NCI-H2029 treated with DMSO at 0.1 percent for 48 hours (cell line): Measurements from ENCODE around the gene HIBCH.
A peak's percentile ranks its signal among the peaks of the same experiment; 100 is the strongest.
"Not testable (repeated sequence)": the region's sequence is repeated elsewhere in the genome, so short reads cannot be mapped to it uniquely, and the experiment has no call there.

ENCODE experiments used
- DNase-seq: peaks from one replicate; lab custom pipeline; 2025; lab: John Stamatoyannopoulos, UW

HIBCH gene

GRCh38 chr2:190319555-190320498, at the start of gene HIBCH:
HIBCH (minus strand) TSS chr2:190319826; CDS start chr2:190319750, 76 bp downstream.
- DNase-seq = peak; percentile 96

- no peak for DNase-seq
Observed at GRCh38 chr2:190367091-190367490, 47.5 kb upstream of the HIBCH start.

DNA sequence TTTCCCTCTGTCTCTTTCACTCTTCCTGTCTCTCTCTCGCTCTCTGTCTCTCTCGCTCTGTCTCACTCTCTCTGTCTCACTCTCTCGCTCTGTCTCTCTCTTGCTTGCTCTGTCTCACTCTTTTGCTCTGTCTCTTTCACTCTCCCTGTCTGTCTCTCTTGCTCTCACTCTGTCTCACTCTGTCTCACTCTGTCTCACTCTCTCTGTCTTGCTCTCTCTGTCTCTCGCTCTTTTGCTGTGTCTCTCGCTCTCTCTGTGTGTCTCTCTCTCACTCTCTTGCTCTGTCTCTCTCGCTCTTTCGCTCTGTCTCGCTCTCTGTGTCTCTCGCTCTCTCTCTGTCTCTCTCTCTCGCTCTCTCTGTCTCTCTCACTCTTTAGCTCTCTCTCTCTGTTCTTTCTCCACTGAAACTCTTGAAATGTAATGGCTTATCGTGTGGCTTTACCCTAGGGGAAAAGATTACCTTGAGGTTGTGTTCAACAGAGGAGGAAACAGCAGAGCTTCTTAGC, 46.7 kb upstream of the HIBCH start:
- no peak for DNase-seq

- no peak for DNase-seq
Observed at GRCh38 chr2:190365499-190366204, 46.0 kb upstream of the HIBCH start.

GRCh38 chr2:190362894-190363293, 43.3 kb upstream of the HIBCH start:
- no peak for DNase-seq

- DNase-seq = no peak
Observed at GRCh38 chr2:190361572-190361971, 41.9 kb upstream of the HIBCH start.

DNA sequence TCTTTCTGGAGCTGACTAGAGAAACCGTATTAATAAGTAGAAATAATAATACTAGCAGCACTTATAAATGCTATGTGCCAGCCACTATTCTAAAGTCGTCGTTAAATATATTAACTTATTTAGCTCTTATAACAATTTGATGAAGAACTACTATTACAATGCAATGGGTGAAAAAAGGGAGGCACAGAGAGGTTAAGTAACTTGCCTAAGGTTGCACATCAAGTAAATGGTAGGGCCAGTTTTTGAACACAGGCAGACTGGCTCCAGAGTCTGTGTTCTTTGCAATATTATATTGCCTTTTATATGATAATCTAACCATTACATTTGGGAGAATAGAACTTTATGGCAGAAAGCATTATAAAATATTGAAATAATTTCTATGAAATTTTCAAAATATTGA, 41.3 kb upstream of the HIBCH start:
- DNase-seq = no peak

DNA sequence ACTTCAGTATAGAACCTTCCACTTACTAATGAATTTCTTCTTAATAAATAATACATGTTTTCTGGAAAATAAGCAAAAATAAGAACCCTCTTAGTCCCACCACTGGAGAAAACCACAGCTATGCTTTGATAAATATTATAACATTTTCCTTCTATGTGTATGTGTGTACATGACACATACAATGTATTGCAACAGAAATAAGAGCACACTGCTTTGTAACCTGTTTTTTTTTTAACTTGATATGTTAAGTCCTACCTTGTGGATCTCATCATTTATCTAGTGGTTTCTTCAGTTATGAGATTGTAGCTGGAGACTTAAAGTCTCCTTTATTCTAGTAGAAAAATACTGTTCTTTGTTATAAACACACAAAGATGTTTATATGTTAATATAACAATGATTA, 40.9 kb upstream of the HIBCH start:
- DNase-seq = no peak

DNA sequence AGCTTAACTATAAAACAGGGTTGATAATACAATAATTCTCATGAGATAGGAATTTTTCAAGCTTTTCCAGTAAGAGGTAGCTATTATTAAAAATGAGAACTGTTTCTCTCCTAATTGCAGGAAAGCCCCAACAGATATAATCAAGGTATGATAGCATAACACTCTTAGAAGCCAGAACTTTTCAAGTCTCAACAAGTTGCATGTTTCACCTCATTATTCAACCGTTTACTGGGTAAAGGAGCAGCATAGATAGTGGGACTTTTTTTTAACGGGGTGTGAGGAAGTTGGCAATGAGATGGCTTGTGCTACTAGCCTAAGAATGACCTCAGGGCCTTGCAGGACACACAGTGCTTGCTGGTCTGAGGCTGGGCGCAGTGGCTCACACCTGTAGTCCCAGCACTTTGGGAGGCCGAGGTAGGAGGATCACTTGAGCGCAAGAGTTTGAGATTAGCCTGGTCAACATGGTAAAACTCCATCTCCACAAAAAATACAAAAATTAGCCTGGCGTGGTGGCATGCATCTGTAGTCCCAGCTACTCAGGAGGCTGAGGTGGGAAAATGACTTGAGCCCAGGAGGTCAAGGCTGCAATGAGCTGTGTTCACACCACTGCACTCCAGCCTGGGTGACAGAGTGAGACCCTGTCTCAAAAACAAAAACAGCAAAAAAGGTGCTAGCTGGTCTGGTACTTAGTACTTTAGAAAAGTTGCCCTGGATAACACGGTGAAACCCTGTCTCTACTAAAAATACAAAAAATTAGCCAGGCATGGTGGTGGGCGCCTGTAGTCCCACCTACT, 39.2 kb upstream of the HIBCH start:
- not testable (repeated sequence) for DNase-seq

DNA sequence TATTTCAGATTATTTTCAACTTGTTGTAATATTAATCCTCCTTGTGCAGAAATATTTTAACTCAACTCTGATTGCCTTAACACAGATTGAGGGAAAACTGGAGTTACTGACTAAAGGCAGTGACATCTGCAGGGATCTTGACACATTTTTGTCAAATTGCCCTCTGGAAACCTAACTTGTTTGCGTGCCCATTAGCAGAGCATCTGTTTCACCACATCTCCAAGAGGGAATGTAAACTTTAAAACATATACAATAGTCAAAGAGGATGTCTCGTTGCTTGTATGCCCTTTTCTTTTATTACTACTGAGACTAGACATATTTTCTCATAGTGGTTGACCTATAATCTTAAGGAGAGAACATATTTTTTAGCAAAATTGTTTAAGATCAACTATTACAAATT, 38.0 kb upstream of the HIBCH start:
- DNase-seq = no peak

GRCh38 chr2:190355968-190356644, 36.5 kb upstream of the HIBCH start:
- DNase-seq = peak; percentile 20

DNA sequence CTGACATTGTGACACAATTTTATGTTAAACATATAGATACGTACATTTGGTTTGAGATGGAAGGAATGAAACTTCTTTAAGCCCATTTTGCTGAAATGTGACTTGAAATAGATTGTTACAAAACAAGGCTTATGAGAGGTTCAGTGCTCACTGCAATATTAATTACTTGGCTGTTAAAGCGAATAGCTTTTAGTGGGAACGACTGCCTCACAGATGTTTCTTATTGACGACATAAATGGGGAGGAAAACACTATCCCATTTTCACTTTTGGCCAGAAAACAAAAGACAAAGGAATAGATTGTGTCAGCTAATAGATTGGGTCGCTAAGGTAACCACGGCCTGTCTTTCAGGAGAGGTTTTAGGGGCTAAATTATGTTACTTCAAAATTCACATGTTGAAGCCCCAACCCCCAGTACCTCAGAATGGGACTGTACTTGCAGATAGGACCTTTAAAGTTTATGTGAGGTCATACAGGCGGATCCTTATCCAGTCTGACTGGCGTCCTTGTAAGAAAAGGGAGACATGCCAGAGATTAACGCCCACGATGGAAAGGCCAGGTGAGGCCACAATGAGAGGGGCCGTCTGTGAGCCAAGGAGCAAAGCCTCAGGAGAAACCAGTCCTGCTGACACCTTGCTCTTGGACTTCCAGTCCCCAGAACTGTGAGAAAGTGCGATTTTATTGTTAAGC, 34.5 kb upstream of the HIBCH start:
- DNase-seq = no peak

GRCh38 chr2:190353537-190353899, 33.9 kb upstream of the HIBCH start:
- no peak for DNase-seq

DNA sequence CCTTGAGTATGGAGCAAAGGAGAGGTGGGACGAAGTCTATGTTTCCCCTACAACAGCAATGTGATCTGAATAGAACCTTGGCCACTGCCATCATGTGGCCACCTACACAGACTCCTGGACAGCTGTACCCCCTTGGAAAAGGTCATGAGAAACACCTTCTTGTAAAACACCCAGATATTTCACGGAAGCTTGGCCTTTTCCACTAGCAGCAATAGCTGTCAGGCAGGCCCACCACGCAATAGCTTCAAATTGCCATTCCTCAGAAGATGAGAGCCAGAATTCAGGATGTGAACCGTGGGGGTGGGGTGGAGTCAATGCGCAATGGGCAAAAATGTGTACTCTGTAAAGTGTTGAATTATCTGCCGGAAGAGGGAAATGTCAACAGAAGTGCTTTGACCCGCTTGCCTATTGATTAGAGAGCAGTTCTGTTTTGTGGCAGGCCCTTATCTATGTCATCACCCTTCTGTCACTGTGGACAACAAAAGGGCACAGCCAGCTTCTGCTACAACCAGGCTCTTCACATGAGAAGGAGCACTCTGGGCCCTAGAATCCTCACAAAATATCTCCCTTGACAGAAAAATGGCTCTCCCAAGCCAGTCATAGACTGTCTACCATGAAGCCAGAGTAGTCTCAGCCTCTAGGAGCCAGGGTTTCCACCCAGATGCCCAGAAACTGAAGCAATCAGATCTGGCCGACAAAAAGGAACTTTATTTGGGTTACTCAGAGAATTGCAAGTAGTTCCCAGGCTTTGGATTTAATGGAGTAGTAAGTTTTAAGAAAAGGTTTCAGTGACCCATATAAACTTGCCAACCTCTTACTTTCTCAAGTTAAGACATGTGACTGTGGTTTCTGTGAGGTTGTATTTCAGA, 33.3 kb upstream of the HIBCH start:
- peak; percentile 90 for DNase-seq

DNA sequence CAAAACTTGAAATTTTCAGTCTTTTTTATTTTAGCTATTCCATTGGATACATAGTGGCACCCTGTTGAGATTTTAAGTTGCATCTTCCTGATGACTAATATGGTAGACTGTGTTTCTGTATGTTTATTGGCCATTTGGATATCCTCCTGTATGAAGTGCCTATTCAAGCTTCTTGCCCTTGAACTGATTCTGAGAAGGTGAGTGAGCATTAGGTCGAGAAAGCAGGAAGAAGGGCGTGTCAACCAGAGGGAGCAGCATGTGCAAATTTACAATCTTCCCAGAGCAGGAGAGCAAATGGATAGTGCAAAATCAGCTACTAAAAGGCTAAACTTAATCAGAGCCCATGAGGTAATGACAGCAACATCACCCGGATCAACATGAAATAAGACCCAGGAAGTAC, 32.3 kb upstream of the HIBCH start:
- DNase-seq = no peak

DNA sequence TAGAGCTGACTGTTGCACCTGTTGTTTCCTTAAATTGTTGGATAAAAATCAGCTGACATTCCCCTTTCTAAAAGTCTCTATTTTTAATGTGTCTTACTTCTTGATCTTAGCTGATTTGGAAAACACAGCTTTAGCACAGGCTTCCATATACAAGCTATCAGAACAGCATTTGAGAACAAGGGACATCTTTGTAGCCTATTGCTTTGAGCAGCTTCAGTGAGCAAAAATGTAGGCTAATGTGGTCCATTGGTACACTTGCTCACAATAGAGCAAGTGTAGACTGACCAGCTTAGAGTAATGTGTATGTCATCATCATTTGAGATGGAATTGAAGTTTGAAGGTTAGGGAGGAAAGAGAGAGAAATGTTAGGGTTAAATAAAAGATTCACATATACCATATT, 30.7 kb upstream of the HIBCH start:
- no peak for DNase-seq

DNA sequence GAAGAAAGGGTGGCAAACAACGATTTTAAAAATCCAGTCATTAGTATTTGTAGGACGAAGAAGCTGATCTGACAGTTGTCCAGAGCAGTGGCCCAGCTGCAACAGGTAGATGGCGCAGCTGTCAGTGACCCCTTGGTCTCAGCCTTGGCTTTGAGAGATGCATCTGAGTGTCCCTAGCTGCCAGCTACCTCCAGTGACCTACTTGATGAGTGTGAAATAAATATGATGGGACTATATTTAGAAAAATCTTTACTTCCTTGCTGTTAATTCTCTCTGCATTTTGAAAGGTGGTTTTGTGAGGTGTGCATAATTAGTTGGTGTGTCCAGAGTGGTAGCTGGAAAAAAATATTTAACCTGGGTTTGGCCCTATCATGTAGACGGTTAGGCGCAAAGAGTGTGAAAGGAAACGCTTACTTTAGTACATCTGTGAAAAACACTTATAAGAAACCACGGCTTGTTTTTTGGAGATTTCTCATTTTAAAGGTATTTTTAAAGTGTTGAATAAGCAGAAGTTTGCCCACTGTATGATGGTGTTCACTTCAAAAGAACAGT, 24.7 kb upstream of the HIBCH start:
- DNase-seq = peak; percentile 27

GRCh38 chr2:190343536-190344275, 24.1 kb upstream of the HIBCH start, which contains the start of gene INPP1:
INPP1 (plus strand) TSS chr2:190343589; CDS start chr2:190360103, 16,514 bp downstream.
- no peak for DNase-seq

GRCh38 chr2:190343089-190343535, 23.5 kb upstream of the HIBCH start:
- no peak for DNase-seq
